ENCODE data around the gene ZNF200.

DNA sequence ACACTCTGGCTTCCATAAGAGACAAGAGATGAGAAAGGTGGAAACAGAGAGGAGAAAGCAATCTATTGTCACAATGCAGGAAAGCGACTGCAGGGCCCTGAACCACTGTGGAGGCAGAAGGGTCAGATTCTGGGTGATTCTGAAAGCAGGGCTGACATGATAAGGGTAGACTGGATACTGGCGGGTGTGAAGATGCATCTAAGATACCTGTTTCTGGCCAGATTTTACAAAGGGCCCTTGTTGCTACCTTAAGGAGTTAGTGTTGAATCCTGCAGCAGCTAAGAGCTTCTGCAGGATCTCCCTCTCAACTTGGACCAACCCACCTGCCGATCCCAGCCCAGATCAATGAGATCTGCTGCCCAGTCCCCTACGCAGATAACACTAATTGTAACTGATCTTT is 27.6 kb upstream of the ZNF200 start:
- TF ChIP-seq CTCF (IDR thresholded peaks at IDR 0.05) (no peak), POLR2A (IDR thresholded peaks at IDR 0.05) (no peak)
